IMR-90 (cell line): ENCODE results near the gene DHRS13. TPM values are rescaled to one million over a fixed set of nuclear protein-coding genes. Genes with fewer than 3 reads are reported as not detected.

Experiments
- ATAC-seq: fragments of 200-7000 bp; cut with Tn5 transposase; 2 replicates; pipeline ENCODE4 v1.9.1; 2020; ENCODE audit warnings: low read depth, mild to moderate bottlenecking, moderate library complexity
- BruUV-seq: library from RNA; stranded (reverse); fragments of 400-500 nt; replicated peaks from 2 replicates; lab custom pipeline; 2021; lab: Mats Ljungman, UMichigan
- CTCF ChIA-PET: fragments of 300-600 bp; formaldehyde crosslinking; extraction: SDS; loops from one replicate; lab custom pipeline; 2021; ENCODE audit warnings: antibody characterized with exemption; lab: Yijun Ruan, JAX
- POLR2A ChIA-PET: fragments of 300-600 bp; sonication (Branson Sonifier 250); formaldehyde crosslinking; loops from one replicate; lab custom pipeline; 2022; ENCODE audit warnings: antibody characterized with exemption; ENCODE audit not compliant: unreplicated experiment; lab: Charles Lee
- DNase-seq: peaks from one replicate; pipeline ENCODE4 v3.0.0; 2013
- H2AFZ ChIP-seq: replicated peaks from 2 replicates; pipeline ENCODE3; 2013; ENCODE audit warnings: low read length, mild to moderate bottlenecking; ENCODE audit not compliant: poor library complexity
- H2AK5ac ChIP-seq: 2 replicates; pipeline ENCODE4 v1.6.1; 2013; ENCODE audit warnings: low read depth, low read length, inconsistent platforms
- H2AK9ac ChIP-seq: replicated peaks from 2 replicates; pipeline ENCODE3; 2013; ENCODE audit warnings: mild to moderate bottlenecking, low read depth, low read length, moderate library complexity; ENCODE audit not compliant: poor library complexity
- H2BK120ac ChIP-seq: 2 replicates; pipeline ENCODE4 v1.6.1; 2013; ENCODE audit warnings: low read depth, low read length, inconsistent platforms
- H2BK15ac ChIP-seq: 3 replicates; pipeline ENCODE4 v1.6.1; 2013; ENCODE audit warnings: low read depth, low read length, inconsistent platforms
- H2BK20ac ChIP-seq: 2 replicates; pipeline ENCODE4 v1.6.1; 2013; ENCODE audit warnings: low read depth, mild to moderate bottlenecking, inconsistent platforms, low read length, moderate library complexity
- H2BK5ac ChIP-seq: 2 replicates; pipeline ENCODE4 v1.6.1; 2013; ENCODE audit warnings: mild to moderate bottlenecking, low read depth, low read length, inconsistent platforms; ENCODE audit not compliant: poor library complexity, severe bottlenecking
- H3K14ac ChIP-seq: replicated peaks from 2 replicates; pipeline ENCODE4 v1.6.1; 2013; ENCODE audit warnings: low read depth, low read length, inconsistent platforms
- H3K18ac ChIP-seq: 2 replicates; pipeline ENCODE4 v1.6.1; 2013; ENCODE audit warnings: low read depth, low read length, control low read depth
- H3K23ac ChIP-seq: 2 replicates; pipeline ENCODE4 v1.6.1; 2013; ENCODE audit warnings: low read depth, low read length, inconsistent platforms
- H3K27ac ChIP-seq: 2 replicates; pipeline ENCODE4 v1.5.1; 2013; ENCODE audit warnings: mild to moderate bottlenecking, control low read depth, low read length; ENCODE audit not compliant: insufficient read depth
- H3K27me3 ChIP-seq: 2 replicates; pipeline ENCODE4 v1.6.1; 2013; ENCODE audit warnings: low read length; ENCODE audit not compliant: control insufficient read depth, insufficient read depth
- H3K36me3 ChIP-seq: 2 replicates; pipeline ENCODE4 v1.6.1; 2013; ENCODE audit warnings: low read length, mixed read lengths; ENCODE audit not compliant: control insufficient read depth, insufficient read depth
- H3K4ac ChIP-seq: 2 replicates; pipeline ENCODE4 v1.6.1; 2013; ENCODE audit warnings: low read depth, low read length, inconsistent platforms
- H3K4me1 ChIP-seq: 2 replicates; pipeline ENCODE4 v1.6.1; 2013; ENCODE audit warnings: low read length, mixed read lengths; ENCODE audit not compliant: control insufficient read depth, insufficient read depth
- H3K4me2 ChIP-seq: 2 replicates; pipeline ENCODE4 v1.6.1; 2013; ENCODE audit warnings: low read depth, mild to moderate bottlenecking, control low read depth, low read length, moderate library complexity
- H3K4me3 ChIP-seq: 2 replicates; pipeline ENCODE4 v1.5.1; 2013; ENCODE audit warnings: low read depth, mild to moderate bottlenecking, control low read depth, low read length, moderate library complexity; ENCODE audit not compliant: insufficient read depth
- H3K56ac ChIP-seq: 2 replicates; pipeline ENCODE4 v1.6.1; 2013; ENCODE audit warnings: low read length, inconsistent platforms; ENCODE audit not compliant: insufficient read depth; ENCODE audit errors: extremely low read depth
- H3K79me1 ChIP-seq, 2 experiments: 2 replicates each; pipeline ENCODE4 v1.6.1; 2013; ENCODE audit warnings: low read length in 2 of 2, inconsistent platforms in 1 of 2, low read depth in 1 of 2
- H3K9ac ChIP-seq: 2 replicates; pipeline ENCODE4 v1.6.1; 2013; ENCODE audit warnings: low read depth, low read length, control low read depth
- H3K9me1 ChIP-seq: 2 replicates; pipeline ENCODE4 v1.6.1; 2013; ENCODE audit warnings: low read length, inconsistent platforms; ENCODE audit not compliant: insufficient read depth
- H3K9me3 ChIP-seq: 2 replicates; pipeline ENCODE4 v1.6.1; 2013; ENCODE audit warnings: low read length; ENCODE audit not compliant: control insufficient read depth, insufficient read depth
- H4K20me1 ChIP-seq: 2 replicates; pipeline ENCODE4 v1.6.1; 2013; ENCODE audit warnings: low read length, inconsistent platforms; ENCODE audit not compliant: insufficient read depth
- H4K5ac ChIP-seq: 2 replicates; pipeline ENCODE4 v1.6.1; 2013; ENCODE audit warnings: mild to moderate bottlenecking, low read depth, low read length, control low read depth
- H4K8ac ChIP-seq, 2 experiments: 2 replicates each; pipeline ENCODE4 v1.6.1; 2013; ENCODE audit warnings: low read depth in 2 of 2, low read length in 2 of 2, control low read depth in 1 of 2, inconsistent platforms in 1 of 2
- H4K91ac ChIP-seq: 2 replicates; pipeline ENCODE4 v1.6.1; 2013; ENCODE audit warnings: low read depth, low read length, inconsistent platforms; ENCODE audit not compliant: insufficient read depth
- CEBPB ChIP-seq: IDR thresholded peaks from 2 replicates; pipeline ENCODE4 v1.6.1; 2012; ENCODE audit warnings: low read depth, low read length, improper control_type of control experiment
- FOS ChIP-seq: fragments of 150-350 bp; IDR thresholded peaks from 2 replicates; pipeline ENCODE4 v1.6.1; 2016; ENCODE audit warnings: low read depth, low read length
- RFX5 ChIP-seq: IDR thresholded peaks from 2 replicates; pipeline ENCODE4 v1.8.0; 2012; ENCODE audit warnings: low read depth, mild to moderate bottlenecking, low read length, moderate library complexity
- SMC3 ChIP-seq: fragments of 150-350 bp; IDR thresholded peaks from 2 replicates; pipeline ENCODE4 v1.6.1; 2016; ENCODE audit warnings: low read depth, mild to moderate bottlenecking, antibody characterized with exemption, low read length, moderate library complexity
- WGBS, 2 experiments: methylation state at CpG; one replicate each; pipeline versions ENCODE4 v1.1.5 to v1.1.7; 2013; ENCODE audit warnings: missing lambda C conversion rate in 2 of 2; ENCODE audit not compliant: insufficient read length in 1 of 2; ENCODE audit errors: extremely low coverage in 2 of 2; 5-methylcytosine and 5-hydroxymethylcytosine counted together
- dilution Hi-C: fragments of 300-500 bp; cut with HindIII; formaldehyde crosslinking; loops from one replicate; pipeline ENCODE4 v1.14.3; 2018; ENCODE audit warnings: low sequenced_read_pairs; ENCODE audit not compliant: unreplicated experiment
- in situ Hi-C: fragments of 300-500 bp; cut with MboI; formaldehyde crosslinking; loops from 3 replicates; pipeline ENCODE4 v1.14.3; 2019; ENCODE audit warnings: low sequenced_read_pairs, inconsistent platforms, mixed read lengths
- intact Hi-C: fragments of 100-400 bp; cut with micrococcal nuclease; formaldehyde crosslinking; loops from 2 replicates; pipeline ENCODE4 v1.10.0; 2022
- polyA plus RNA-seq, 3 experiments: library from polyadenylated mRNA; depleted of rRNA; stranded (reverse); fragments of >200 nt; gene quantifications; 2 replicates each; pipeline ENCODE4 v1.2.3, GENCODE V29; 2012; ENCODE audit warnings: low replicate concordance in 1 of 3
- total RNA-seq: library from RNA; depleted of rRNA; stranded (reverse); fragments of >200 nt; gene quantifications from 2 replicates; pipeline ENCODE4 v1.2.3, GENCODE V29; 2012

The DHRS13 gene
- total and polyA plus RNA-seq, 2 of the 4 experiments (the other 2 are of a cell fraction): 2.7 to 3.9 TPM

DNA sequence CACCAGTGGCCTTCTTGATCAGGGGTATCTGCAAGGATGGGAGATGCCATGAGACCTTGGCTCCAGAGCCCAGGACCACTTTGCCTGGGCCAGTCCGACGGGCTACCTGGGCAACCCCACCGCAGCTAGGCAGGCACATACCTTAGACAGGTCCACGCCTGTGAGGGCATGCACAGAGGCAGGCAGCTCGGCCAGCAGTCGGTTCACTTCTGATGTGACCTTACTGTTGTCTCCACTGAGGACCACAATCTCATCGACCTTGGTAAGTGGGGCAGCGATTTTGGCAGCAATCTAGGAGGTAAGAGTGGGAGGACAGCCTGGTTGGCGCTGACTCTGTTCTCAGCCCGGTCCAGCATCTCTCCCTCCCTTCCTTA, 22.3 kb downstream of the DHRS13 start:
- dilution Hi-C loops: no loop called here
- intact Hi-C loops: no loop called here
- ChIA-PET CTCF (no interaction called here), POLR2A (no interaction called here)
- Histone ChIP-seq H3K14ac (no peak overlapping the region), H2BK5ac (no peak overlapping the region), H4K8ac (no peak overlapping the region), H3K9me3 (no peaks in the 10 kb centered on the region), H4K5ac (no peak overlapping the region), H4K91ac (no peak overlapping the region), H3K23ac (no peak overlapping the region), H4K20me1 (0 out of 2 replicates have a peak, but pooled peaks cover 4% of the 10 kb centered on the region), H3K36me3 (peaks cover 57% of the 10 kb centered on the region), H3K4me1 (no peaks in the 10 kb centered on the region), H3K9ac (no peak overlapping the region), H3K18ac (no peak overlapping the region), H3K56ac (no peak overlapping the region), H3K4me3 (no peak overlapping the region), H3K9me1 (no peaks in the 10 kb centered on the region), H2BK120ac (no peak overlapping the region), H2AFZ (no peak overlapping the region), H3K79me1 (no peaks in the 10 kb centered on the region), H3K4me2 (no peak overlapping the region), H2BK15ac (no peak overlapping the region), H3K27me3 (no peaks in the 10 kb centered on the region), H3K4ac (no peak overlapping the region), H2AK5ac (no peak overlapping the region), H3K27ac (no peak overlapping the region), H2BK20ac (no peak overlapping the region), H2AK9ac (no peak overlapping the region)
- in situ Hi-C loops: no loop called here
- no TSS peak for BruUV-seq
- TF ChIP-seq FOS (no peak), CEBPB (no peak), RFX5 (no peak), SMC3 (no peak)
- 100% methylated on average over 2 of the region's 10 CpGs; no CpG with 5 or more reads in 1 of the 2 experiments for WGBS, 2 experiments
- DNase-seq (no peak), ATAC-seq (no peak)
